ENCODE results near the gene PREX1.

Gene PREX1

DNA sequence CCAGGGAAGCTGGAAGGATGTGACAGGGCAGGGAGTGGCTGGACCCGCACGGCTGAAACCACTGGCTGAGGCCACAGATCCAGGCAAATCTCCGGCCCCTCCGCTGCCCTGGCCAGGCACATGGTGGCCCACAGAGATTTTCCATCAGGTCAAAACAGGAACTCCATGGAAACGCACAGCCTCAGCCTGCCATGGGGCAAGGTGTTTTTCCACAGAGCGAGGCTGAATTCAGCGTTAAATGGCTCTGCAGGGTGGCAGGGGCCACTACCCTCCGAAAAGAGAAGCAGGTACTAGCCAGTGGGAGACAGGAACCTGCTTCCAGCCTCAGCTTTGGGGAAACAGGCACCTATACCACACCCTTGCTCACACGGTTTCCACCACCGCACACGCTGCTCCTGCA lies 53.1 kb downstream of the PREX1 start:
- H2AFZ ChIP-seq (ENCODE audit: low read depth): no peak overlapping the region
- H3K27me3 ChIP-seq (ENCODE audit: insufficient read depth, low read depth): peaks cover 5% of the 10 kb centered on the region; the same call in 1 of the 2 replicates
- H3K36me3 ChIP-seq (ENCODE audit: insufficient read depth): no peaks in the 10 kb centered on the region
- no peaks in the 10 kb centered on the region for H4K20me1 ChIP-seq (ENCODE audit: insufficient read depth)
- no peak overlapping the region for H3K4me3 ChIP-seq (IDR thresholded peaks at IDR 0.05; ENCODE audit: insufficient read depth, low read depth, low read length)
- no peak overlapping the region for H3K27ac ChIP-seq
- H3K4me2 ChIP-seq: no peak overlapping the region
- no peaks in the 10 kb centered on the region for H3K79me2 ChIP-seq (ENCODE audit: insufficient read depth, low read depth)
- H3K9ac ChIP-seq: no peak overlapping the region
- TF ChIP-seq, protein P1, sequence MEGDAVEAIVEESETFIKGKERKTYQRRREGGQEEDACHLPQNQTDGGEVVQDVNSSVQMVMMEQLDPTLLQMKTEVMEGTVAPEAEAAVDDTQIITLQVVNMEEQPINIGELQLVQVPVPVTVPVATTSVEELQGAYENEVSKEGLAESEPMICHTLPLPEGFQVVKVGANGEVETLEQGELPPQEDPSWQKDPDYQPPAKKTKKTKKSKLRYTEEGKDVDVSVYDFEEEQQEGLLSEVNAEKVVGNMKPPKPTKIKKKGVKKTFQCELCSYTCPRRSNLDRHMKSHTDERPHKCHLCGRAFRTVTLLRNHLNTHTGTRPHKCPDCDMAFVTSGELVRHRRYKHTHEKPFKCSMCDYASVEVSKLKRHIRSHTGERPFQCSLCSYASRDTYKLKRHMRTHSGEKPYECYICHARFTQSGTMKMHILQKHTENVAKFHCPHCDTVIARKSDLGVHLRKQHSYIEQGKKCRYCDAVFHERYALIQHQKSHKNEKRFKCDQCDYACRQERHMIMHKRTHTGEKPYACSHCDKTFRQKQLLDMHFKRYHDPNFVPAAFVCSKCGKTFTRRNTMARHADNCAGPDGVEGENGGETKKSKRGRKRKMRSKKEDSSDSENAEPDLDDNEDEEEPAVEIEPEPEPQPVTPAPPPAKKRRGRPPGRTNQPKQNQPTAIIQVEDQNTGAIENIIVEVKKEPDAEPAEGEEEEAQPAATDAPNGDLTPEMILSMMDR (conservative IDR thresholded peaks at IDR 0.05; ENCODE audit: low read depth, low read length): no peak
- no peaks in the 10 kb centered on the region for H3K4me1 ChIP-seq (ENCODE audit: low read depth, poor library complexity, severe bottlenecking)

DNA sequence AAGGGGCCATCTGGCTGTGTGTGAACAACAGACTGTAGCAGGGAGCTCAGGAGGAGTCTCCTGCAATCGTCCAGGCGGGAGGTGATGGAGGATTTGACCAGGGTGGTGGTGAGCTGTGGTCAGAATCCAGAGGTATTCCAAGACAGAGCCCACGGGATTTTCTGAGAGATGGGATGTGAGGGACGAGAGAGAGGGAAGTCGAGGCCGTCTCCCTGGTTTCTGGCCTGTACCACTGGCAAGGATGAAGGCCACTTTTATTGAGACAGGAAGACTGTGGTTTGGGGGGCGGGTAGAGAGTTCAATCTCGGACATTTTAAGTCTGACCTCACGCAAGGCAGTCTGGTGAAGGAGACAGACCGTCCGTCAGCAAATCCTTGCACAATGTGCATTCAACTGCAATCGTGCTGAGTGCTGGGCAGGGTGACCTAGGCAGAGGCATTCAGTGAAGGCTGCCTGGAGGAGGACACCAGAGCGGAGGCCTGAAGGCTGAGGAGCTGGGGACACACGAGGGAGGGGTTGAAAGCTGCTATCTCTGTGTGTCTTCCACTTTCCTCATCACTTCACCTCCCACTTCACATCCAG lies 53.9 kb downstream of the PREX1 start:
- Histone ChIP-seq H3K27ac (no peak overlapping the region), H3K79me2 (ENCODE audit: insufficient read depth, low read depth) (no peaks in the 10 kb centered on the region), H3K36me3 (ENCODE audit: insufficient read depth) (no peaks in the 10 kb centered on the region), H4K20me1 (ENCODE audit: insufficient read depth) (no peaks in the 10 kb centered on the region), H2AFZ (ENCODE audit: low read depth) (no peak overlapping the region), H3K27me3 (ENCODE audit: insufficient read depth, low read depth) (peaks cover 5% of the 10 kb centered on the region; the same call in 1 of the 2 replicates), H3K4me1 (ENCODE audit: low read depth, poor library complexity, severe bottlenecking) (no peaks in the 10 kb centered on the region), H3K4me3 (IDR thresholded peaks at IDR 0.05; ENCODE audit: insufficient read depth, low read depth, low read length) (no peak overlapping the region), H3K4me2 (no peak overlapping the region), H3K9ac (no peak overlapping the region)
- TF ChIP-seq, protein P1 (conservative IDR thresholded peaks at IDR 0.05; ENCODE audit: low read depth, low read length): no peak

DNA sequence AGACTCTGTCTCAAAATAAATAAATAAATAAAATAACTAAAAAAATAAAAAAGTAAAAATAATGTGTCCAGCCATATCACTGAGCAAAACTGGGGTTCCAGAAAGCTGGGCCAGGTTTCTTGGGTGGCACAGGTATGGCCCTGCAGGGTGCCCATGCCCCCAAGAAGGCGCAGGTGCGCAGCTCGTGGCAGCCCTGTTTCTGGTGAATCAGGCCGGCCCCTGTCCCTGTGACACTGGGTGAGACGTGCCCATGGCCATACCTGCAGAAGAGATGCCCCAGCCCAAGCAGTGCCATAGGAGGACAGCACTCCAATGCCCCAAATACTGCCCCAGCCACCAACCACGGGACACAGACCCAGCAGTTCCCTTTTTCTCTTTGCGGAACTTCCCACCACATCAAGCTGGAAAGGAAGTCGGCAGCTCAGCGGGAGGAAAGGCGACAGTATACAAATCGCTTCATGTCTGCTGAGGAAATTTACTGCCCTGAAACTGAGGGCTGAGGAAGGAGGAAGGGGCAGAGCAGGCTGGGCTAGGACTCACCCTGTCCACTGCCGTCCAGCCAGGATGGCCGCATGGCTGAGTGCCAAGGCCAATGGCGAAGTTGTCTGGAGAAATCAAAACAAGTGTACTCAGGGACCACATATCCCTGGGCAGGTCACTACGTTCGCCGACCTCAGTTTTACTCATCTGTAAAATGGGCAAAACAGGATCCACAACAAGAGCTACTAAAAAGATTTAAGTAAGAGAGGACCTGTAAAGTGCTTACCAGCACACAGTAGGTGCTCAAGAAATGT lies 55.4 kb downstream of the PREX1 start:
- Histone ChIP-seq H2AFZ (ENCODE audit: low read depth) (no peak overlapping the region), H4K20me1 (ENCODE audit: insufficient read depth) (no peaks in the 10 kb centered on the region), H3K9ac (no peak overlapping the region), H3K27me3 (ENCODE audit: insufficient read depth, low read depth) (peaks cover 14% of the 10 kb centered on the region; the same call in 1 of the 2 replicates), H3K4me1 (ENCODE audit: low read depth, poor library complexity, severe bottlenecking) (no peaks in the 10 kb centered on the region), H3K4me2 (no peak overlapping the region), H3K4me3 (IDR thresholded peaks at IDR 0.05; ENCODE audit: insufficient read depth, low read depth, low read length) (no peak overlapping the region), H3K27ac (no peak overlapping the region), H3K36me3 (ENCODE audit: insufficient read depth) (no peaks in the 10 kb centered on the region), H3K79me2 (ENCODE audit: insufficient read depth, low read depth) (no peaks in the 10 kb centered on the region)
- TF ChIP-seq, protein P1 (conservative IDR thresholded peaks at IDR 0.05; ENCODE audit: low read depth, low read length): no peak

DNA sequence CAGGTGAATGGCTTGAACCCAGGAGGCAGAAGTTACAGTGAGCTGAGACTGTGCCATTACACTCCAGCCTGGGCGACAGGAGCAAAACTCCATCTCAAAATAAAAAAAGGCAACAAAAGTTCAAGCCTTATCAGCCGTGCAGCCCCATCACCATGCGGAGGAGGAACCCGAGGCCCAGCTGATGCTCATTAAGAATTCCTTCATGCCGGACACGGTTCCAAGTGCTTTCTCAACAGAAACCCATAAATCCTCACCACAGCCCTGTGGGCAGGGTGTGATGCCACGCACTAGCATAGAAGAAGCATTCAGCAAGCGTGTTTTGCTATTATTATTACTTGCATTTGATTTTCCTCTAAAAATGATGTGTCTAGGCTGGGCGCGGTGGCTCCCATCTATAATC lies 56.3 kb downstream of the PREX1 start:
- Histone ChIP-seq H3K4me2 (no peak overlapping the region), H3K9ac (no peak overlapping the region), H3K4me1 (ENCODE audit: low read depth, poor library complexity, severe bottlenecking) (no peaks in the 10 kb centered on the region), H3K4me3 (IDR thresholded peaks at IDR 0.05; ENCODE audit: insufficient read depth, low read depth, low read length) (no peak overlapping the region), H2AFZ (ENCODE audit: low read depth) (no peak overlapping the region), H3K27ac (no peak overlapping the region), H4K20me1 (ENCODE audit: insufficient read depth) (no peaks in the 10 kb centered on the region), H3K36me3 (ENCODE audit: insufficient read depth) (no peaks in the 10 kb centered on the region), H3K79me2 (ENCODE audit: insufficient read depth, low read depth) (no peaks in the 10 kb centered on the region), H3K27me3 (ENCODE audit: insufficient read depth, low read depth) (peaks cover 14% of the 10 kb centered on the region; the same call in 1 of the 2 replicates)
- TF ChIP-seq, protein P1 (conservative IDR thresholded peaks at IDR 0.05; ENCODE audit: low read depth, low read length): no peak
